NCI-H1417 treated with DMSO at 0.1 percent for 48 hours (cell line): Measurements from ENCODE around the gene NKD1.

ENCODE experiments used
- DNase-seq: peaks from one replicate; lab custom pipeline; 2025; lab: John Stamatoyannopoulos, UW

Gene NKD1

GRCh38 chr16:50630394-50631020 lies 82.3 kb downstream of the NKD1 start:
- DNase-seq: no peak

GRCh38 chr16:50631249-50631984 lies 83.2 kb downstream of the NKD1 start:
- DNase-seq: no peak

DNA sequence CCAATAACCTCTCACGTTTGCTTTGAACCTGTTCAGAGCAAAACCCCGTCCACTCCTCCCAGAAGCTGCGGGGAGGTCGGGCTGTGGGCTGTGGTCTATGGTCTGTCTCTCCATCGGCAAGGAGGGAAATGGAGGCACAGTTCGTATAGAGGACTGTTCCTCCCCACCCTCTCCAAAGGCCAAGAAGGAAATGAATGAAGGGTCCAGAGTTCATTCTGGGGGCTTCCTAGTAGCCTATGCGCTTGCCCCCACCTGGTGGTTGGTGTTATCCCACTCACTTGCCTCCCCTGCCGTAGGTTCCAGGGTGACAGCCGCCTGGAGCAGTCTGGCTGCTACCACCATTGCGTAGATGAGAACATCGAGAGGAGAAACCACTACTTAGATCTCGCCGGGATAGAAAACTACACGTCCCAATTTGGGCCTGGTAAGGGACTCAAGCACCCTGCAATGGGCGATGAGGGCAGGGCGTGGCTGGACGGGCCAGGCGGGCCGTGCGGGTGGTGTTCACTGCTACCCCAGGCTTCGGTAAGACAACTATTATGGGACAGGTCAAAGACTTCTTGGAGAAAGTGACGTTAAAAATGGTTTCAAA lies 83.9 kb downstream of the NKD1 start:
- no peak for DNase-seq

DNA sequence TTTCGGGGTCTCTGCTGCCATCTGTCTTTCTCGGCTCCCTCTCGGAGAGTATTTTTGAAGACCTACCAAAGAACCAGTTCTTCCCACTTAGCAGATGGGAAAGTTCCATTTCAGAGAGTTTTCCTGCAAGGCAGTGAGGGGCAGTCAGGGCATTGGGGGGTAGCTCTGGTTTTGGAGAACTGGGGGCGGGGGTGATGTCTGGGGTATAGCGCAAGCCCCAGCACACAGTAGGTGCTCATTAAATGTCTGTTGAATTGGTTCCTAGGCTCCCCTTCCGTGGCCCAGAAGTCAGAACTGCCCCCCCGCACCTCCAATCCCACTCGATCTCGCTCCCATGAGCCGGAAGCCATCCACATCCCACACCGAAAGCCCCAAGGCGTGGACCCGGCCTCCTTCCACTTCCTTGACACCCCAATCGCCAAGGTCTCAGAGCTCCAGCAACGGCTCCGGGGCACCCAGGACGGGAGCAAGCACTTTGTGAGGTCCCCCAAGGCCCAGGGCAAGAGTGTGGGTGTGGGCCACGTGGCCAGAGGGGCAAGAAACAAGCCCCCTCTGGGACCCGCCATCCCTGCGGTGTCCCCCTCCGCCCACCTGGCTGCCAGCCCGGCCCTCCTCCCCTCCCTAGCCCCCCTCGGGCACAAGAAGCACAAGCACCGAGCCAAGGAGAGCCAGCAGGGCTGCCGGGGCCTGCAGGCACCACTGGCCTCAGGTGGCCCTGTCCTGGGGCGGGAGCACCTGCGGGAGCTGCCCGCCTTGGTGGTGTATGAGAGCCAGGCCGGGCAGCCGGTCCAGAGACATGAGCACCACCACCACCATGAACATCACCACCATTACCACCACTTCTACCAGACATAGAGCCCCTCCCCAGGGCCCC lies 85.0 kb downstream of the NKD1 start:
- DNase-seq: no peak

- DNase-seq: no peak
Measured at GRCh38 chr16:50634090-50634489, 85.9 kb downstream of the NKD1 start.

DNA sequence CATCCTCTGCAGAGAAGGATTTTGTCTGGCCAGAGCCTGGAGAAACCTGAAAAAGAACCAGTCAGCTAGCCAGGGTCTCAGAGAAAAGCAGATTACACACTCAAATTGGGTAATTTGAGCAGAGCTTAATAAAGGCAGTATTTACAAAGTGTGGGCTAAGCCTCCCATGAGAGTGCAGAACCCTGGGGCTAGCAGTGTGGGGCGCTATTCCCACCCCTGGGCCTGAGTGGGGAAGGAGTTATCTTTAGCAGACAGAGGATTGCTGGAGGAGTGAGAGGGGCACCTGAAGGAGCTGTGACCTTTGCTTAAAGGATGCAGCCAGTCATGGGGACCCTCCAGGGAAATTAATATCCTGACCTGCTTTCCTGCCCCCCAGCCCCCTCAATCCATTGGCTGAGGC lies 86.8 kb downstream of the NKD1 start:
- DNase-seq: no peak

- DNase-seq: no peak
Measured at GRCh38 chr16:50635505-50636392, 87.6 kb downstream of the NKD1 start.

- no peak for DNase-seq
Measured at GRCh38 chr16:50636753-50637374, 88.7 kb downstream of the NKD1 start.

DNA sequence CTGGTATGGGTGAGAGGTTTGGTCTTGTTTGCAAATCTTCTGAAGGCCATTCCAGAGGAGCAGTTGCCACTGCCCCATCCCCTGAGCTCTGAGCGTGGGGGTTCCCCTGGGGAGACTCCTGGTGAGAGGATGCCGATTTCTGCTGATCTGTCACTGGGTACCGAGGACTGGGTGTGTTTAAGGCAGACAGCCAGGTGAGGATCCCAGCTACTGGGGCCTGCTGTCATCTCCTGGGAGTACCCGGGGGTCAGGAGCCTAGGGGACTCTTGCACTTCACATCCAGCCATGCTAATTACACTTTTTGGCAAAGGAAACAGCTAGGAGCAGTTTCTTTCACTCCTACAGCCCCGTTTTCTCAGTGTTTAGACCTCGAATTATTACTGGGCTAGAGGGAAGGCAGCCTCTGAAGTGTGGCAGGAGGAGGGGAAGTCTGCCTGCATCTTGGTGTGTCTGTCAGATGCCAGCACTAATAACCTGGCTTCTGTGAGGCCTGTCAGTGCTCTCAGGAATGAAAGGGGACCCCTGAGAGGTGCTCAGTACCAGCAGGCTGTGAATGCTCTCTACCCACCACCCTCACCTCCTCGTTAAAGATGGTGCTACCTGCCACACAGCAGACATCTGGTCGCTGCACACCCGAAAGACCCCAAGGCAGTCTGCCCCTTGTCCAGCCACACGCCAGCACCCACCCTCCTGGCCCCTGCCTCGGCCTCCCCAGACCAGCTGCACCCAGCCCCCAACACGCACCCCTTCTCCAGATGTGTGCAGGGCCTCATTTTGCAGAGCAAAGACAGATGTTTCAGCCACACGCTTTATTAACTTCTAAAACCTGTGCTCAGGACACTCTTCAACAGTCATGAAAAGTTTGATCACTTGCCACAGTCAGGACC lies 89.8 kb downstream of the NKD1 start:
- no peak for DNase-seq

GRCh38 chr16:50638816-50639670 lies 90.8 kb downstream of the NKD1 start:
- no peak for DNase-seq

DNA sequence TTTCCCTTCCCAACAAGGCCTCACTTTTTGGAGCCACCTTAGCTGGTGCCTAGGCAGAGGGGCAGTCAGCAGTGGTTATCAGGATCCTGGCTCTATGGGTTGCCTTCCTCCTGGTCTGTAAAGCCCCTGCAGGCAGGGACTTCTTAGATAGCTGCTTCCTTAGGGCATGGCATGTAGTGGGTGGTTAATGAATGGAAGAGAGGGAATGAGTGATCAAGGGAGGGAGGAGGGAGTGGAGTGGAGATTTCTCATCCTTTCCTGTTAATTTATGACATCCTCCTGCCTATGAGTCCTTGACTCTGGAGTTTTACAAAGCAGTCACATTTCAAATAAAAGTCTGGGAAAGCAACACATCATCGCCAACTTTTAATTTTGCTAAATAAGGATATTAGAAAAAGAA lies 92.2 kb downstream of the NKD1 start:
- no peak for DNase-seq

DNA sequence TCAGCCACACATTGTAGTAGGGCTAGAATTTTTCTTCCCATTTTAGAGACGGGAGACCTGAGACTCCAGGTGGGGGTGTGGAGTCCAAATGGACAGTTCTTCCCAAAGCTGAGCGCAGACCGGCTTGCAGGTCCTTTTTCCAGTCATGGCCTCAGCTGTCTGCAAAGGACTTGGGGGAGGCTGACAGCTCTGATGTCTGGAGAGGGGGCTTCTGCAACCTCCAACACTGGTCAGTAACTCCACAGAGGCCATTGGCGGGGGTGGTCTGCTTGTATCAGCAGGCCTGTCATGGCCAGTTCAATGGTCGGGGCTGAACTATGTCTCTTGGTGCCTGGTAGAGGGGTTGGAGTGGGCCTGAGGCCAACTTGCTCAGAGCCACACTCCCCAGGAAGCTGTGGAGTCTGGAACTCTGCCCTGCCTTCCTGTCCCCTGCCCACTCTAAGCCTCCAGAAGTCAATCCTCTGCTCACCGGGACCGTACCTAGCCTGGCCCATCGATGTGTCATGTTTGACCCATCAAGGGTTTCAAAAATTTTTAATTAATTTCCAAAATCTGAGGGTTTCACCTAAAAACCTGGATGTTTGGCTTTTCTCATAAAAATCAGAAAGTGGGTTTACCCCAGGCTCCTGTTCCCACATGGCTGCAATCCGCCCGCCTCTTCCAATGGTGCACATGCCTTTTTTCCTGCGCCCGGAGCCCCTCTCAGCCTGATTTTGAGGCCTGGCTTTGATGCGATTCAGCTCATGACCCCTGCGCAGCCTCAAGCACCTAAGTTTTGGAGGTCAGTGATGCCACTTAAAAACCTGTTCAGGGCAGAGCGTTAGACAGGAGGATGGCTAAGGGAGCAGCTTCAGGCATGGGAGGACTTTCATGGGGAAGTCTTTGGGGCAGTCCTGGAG lies 93.0 kb downstream of the NKD1 start:
- no peak for DNase-seq

DNA sequence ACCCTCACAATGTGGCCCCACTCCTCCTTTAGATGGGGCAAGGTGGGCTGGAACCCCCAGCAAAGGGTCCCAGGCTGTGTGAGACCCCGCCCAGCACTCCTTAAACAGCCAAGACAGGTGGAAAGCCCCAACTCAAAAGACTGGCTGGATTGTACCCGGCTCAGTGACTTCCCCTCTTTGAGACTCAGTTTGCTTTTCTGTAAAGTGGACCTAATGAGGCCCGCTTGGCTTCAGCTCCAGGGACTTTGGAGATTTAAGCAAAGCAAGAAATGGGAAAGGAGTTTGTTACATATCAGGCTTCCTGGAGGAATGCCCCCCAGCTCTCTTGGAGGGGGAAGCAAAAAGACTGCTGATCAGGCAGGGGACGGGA lies 93.6 kb downstream of the NKD1 start:
- no peak for DNase-seq

- DNase-seq: no peak
Measured at GRCh38 chr16:50642349-50642748, 94.2 kb downstream of the NKD1 start.

DNA sequence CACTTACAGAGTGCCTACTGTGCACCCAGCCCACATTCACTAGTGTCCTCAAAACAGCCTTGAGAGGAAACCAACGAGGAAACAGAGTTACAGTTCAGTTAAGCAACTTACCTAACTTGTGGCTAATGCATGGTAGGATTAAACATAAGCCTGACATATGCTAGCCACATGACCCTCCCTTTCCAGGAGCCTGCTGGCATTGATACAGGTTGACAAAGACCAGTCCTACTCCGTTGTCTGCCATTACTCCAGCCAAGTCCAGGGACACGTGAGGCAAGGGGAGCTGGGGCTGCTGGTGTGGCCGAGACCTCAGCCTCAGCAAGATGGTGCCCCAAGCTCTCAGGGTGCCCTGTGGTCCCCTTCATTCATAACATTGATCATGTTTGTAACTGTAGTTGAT lies 95.0 kb downstream of the NKD1 start:
- DNase-seq: no peak

GRCh38 chr16:50644245-50644644 lies 96.0 kb downstream of the NKD1 start:
- DNase-seq: no peak

GRCh38 chr16:50644729-50645128 lies 96.5 kb downstream of the NKD1 start:
- DNase-seq: no peak
